HCEC 1CT (cell line): ENCODE data around the gene C1QTNF3.

Experiments used
- DNase-seq: peaks from one replicate; pipeline ENCODE4 v3.0.0-alpha.2; 2017

The C1QTNF3 gene

GRCh38 chr5:33995865-33996264 lies 47.1 kb downstream of the C1QTNF3 start:
- no peak for DNase-seq

GRCh38 chr5:33994845-33995244 lies 48.2 kb downstream of the C1QTNF3 start:
- DNase-seq: peak; percentile 76

GRCh38 chr5:33992864-33993263 lies 50.1 kb downstream of the C1QTNF3 start:
- DNase-seq: no peak

GRCh38 chr5:33985447-33985846 lies 57.6 kb downstream of the C1QTNF3 start:
- no peak for DNase-seq

GRCh38 chr5:33984671-33985124 lies 58.3 kb downstream of the C1QTNF3 start, which contains the start of gene SLC45A2:
Gene SLC45A2, minus strand, starts transcription at chr5:33984693. Its CDS starts 110 bp downstream, at chr5:33984583.
- no peak for DNase-seq

GRCh38 chr5:33984178-33984577 lies 58.8 kb downstream of the C1QTNF3 start:
- no peak for DNase-seq

- no peak for DNase-seq
These were observed 61.4 kb downstream of the C1QTNF3 start for GRCh38 chr5:33981408-33982162.

- no peak for DNase-seq
These were observed 63.0 kb downstream of the C1QTNF3 start for GRCh38 chr5:33980030-33980429.

- no peak for DNase-seq
These were observed 64.7 kb downstream of the C1QTNF3 start for GRCh38 chr5:33978306-33978705.

GRCh38 chr5:33976307-33976706 lies 66.7 kb downstream of the C1QTNF3 start:
- no peak for DNase-seq

GRCh38 chr5:33975852-33976251 lies 67.2 kb downstream of the C1QTNF3 start:
- no peak for DNase-seq

GRCh38 chr5:33973271-33973670 lies 69.7 kb downstream of the C1QTNF3 start:
- DNase-seq: no peak

- peak; percentile 72 for DNase-seq
These were observed 73.2 kb downstream of the C1QTNF3 start for GRCh38 chr5:33969572-33970452.

GRCh38 chr5:33968211-33969005 lies 74.6 kb downstream of the C1QTNF3 start:
- no peak for DNase-seq
